Subcutaneous adipose tissue (tissue), 4 donors: ENCODE data around the gene ZFYVE9. TPM values are rescaled to one million over a fixed set of nuclear protein-coding genes. Genes with fewer than 3 reads are reported as not detected.

Experiments
- CTCF ChIP-seq: fragments of 450-650 bp; IDR thresholded peaks from one replicate; pipeline ENCODE4 v1.5.1; 2016; ENCODE audit warnings: low read depth, mild to moderate bottlenecking, control low read depth, antibody characterized with exemption, moderate library complexity
- total RNA-seq, 4 donors: library from RNA; depleted of rRNA; stranded (reverse); fragments of >200 nt; gene quantifications; one replicate each; pipeline ENCODE4 v1.1.0, GENCODE V29; 2016

Gene ZFYVE9
- total RNA-seq, 4 donors from 2014 or later = 20.2 to 41.9 (median 31.5) TPM

- no peak for TF ChIP-seq CTCF
Observed at GRCh38 chr1:52321061-52321460, 179.2 kb downstream of the ZFYVE9 start.

- no peak for TF ChIP-seq CTCF
Observed at GRCh38 chr1:52323731-52324130, 181.8 kb downstream of the ZFYVE9 start.

GRCh38 chr1:52325786-52326185 lies 183.9 kb downstream of the ZFYVE9 start:
- no peak for TF ChIP-seq CTCF

GRCh38 chr1:52328615-52329014 lies 186.7 kb downstream of the ZFYVE9 start:
- no peak for TF ChIP-seq CTCF

GRCh38 chr1:52332411-52332810 lies 190.5 kb downstream of the ZFYVE9 start:
- TF ChIP-seq CTCF = no peak

GRCh38 chr1:52334906-52335528 lies 193.1 kb downstream of the ZFYVE9 start:
- TF ChIP-seq CTCF = no peak

GRCh38 chr1:52337439-52337838 lies 195.6 kb downstream of the ZFYVE9 start:
- no peak for TF ChIP-seq CTCF
